ENCODE data around the gene ERMP1.

Gene ERMP1

DNA sequence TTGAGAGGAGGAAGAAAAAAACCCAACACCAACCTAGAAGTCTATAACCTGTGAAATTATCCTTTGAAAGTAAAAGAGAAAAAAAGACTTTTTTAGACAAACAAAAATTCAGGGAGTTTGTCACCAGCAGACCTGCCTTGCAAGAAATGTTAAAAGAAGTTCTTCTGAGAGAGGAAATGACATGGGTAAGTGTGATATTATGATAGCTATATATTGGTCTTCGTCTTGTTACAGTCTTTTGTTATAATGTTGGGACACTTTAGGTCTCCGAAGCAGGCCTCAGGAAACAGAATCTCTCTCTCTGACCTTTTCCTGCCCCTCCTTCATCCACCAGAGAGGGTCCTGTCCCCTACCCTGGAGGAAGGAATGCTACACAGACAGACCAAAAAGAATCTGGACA, 41.1 kb upstream of the ERMP1 start:
- DNase-seq: no peak
- H3K4me3 ChIP-seq (ENCODE audit: low read depth, low read length): no peak overlapping the region
- H3K27ac ChIP-seq: no peak overlapping the region
- TF ChIP-seq CTCF (IDR thresholded peaks at IDR 0.05; ENCODE audit: low read depth, low read length, missing control alignments): no peak
- H3K36me3 ChIP-seq (replicated peaks): no peaks in the 10 kb centered on the region
- in situ Hi-C loops (cut with HindIII; ENCODE audit: low pct_ligation_motif_present, low sequenced_read_pairs): no loop called here
- H3K27me3 ChIP-seq (replicated peaks): no peaks in the 10 kb centered on the region

DNA sequence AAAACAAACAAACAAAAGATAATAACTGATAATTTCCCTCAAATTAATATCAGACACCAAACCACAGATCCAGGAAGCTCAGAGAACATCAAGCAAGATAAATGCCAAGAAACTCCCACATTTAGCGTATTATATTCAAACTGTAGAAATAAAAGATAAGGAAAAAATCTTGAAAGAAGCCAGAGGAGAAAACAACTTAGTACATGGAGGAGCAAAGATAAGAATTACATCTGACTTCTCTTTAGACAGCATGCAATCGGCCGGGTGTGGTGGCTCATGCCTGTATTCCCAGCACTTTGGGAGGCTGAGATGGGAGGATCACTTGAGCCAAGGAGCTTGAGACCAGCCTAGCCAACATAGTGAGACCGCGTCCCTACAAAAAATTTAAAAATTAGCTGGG, 40.5 kb upstream of the ERMP1 start:
- no peak overlapping the region for H3K27ac ChIP-seq
- in situ Hi-C loops (cut with HindIII; ENCODE audit: low pct_ligation_motif_present, low sequenced_read_pairs): no loop called here

DNA sequence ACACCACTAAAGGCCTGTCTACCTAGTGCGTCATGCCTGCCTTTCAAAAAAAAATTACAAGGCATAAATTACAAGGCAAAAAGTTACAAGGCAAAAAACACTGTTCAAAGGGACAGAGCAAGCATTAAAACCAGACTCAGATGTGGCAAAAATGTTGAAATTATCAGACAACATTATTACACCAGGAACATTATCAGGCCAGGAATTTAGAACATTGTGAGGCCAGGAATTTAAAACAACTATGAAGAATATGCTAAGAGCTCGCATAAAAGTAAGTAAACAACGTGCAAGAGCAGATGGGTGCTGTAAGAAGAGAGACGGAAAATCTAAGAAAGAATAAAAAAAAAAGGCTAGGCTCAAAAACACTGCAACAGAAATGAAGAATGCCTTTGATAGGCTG, 39.6 kb upstream of the ERMP1 start:
- in situ Hi-C loops (cut with HindIII; ENCODE audit: low pct_ligation_motif_present, low sequenced_read_pairs): no loop called here

More for the DNA sequence above, 40.5 kb upstream of the ERMP1 start:
- no peaks in the 10 kb centered on the region for H3K27me3 ChIP-seq (replicated peaks)
- DNase-seq: no peak
- no peak for TF ChIP-seq CTCF (IDR thresholded peaks at IDR 0.05; ENCODE audit: low read depth, low read length, missing control alignments)
- H3K4me3 ChIP-seq (ENCODE audit: low read depth, low read length): no peak overlapping the region
- no peaks in the 10 kb centered on the region for H3K36me3 ChIP-seq (replicated peaks)

GRCh38 chr9:5871785-5872184, 38.9 kb upstream of the ERMP1 start:
- Histone ChIP-seq H3K27me3 (replicated peaks) (no peaks in the 10 kb centered on the region), H3K36me3 (replicated peaks) (no peaks in the 10 kb centered on the region), H3K4me3 (ENCODE audit: low read depth, low read length) (no peak overlapping the region), H3K27ac (no peak overlapping the region)
- no peak for TF ChIP-seq CTCF (IDR thresholded peaks at IDR 0.05; ENCODE audit: low read depth, low read length, missing control alignments)
- in situ Hi-C loops (cut with HindIII; ENCODE audit: low pct_ligation_motif_present, low sequenced_read_pairs): no loop called here
- no peak for DNase-seq

More for the DNA sequence above, 39.6 kb upstream of the ERMP1 start:
- TF ChIP-seq CTCF (IDR thresholded peaks at IDR 0.05; ENCODE audit: low read depth, low read length, missing control alignments): no peak
- Histone ChIP-seq H3K4me3 (ENCODE audit: low read depth, low read length) (no peak overlapping the region), H3K27me3 (replicated peaks) (no peaks in the 10 kb centered on the region), H3K27ac (no peak overlapping the region), H3K36me3 (replicated peaks) (no peaks in the 10 kb centered on the region)
- no peak for DNase-seq

GRCh38 chr9:5870691-5871090, 37.8 kb upstream of the ERMP1 start:
- Histone ChIP-seq H3K27ac (no peak overlapping the region), H3K36me3 (replicated peaks) (no peaks in the 10 kb centered on the region), H3K4me3 (ENCODE audit: low read depth, low read length) (no peak overlapping the region), H3K27me3 (replicated peaks) (no peaks in the 10 kb centered on the region)
- in situ Hi-C loops (cut with HindIII; ENCODE audit: low pct_ligation_motif_present, low sequenced_read_pairs): no loop called here
- DNase-seq: peak; percentile 11
- no peak for TF ChIP-seq CTCF (IDR thresholded peaks at IDR 0.05; ENCODE audit: low read depth, low read length, missing control alignments)

DNA sequence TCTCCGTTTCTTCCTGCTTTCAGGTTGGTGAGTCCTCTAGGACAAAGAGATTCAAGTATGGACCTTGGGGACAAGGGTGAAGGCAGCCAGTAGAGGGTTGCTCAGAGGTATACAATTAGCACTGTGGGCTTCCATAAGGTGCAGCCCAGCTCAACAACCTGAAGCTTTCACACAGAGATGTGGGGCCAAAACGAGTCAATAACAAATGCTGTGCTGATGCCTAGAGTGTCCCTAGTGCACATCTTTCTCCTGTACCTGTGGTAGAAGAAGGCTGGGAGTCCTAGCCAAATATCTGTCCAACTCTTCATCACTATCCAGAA, 37.1 kb upstream of the ERMP1 start:
- DNase-seq: no peak
- in situ Hi-C loops (cut with HindIII; ENCODE audit: low pct_ligation_motif_present, low sequenced_read_pairs): no loop called here
- Histone ChIP-seq H3K36me3 (replicated peaks) (no peaks in the 10 kb centered on the region), H3K27me3 (replicated peaks) (no peaks in the 10 kb centered on the region), H3K4me3 (ENCODE audit: low read depth, low read length) (no peak overlapping the region), H3K27ac (no peak overlapping the region)
- TF ChIP-seq CTCF (IDR thresholded peaks at IDR 0.05; ENCODE audit: low read depth, low read length, missing control alignments): no peak
